Mesendoderm (in vitro differentiated cells): ENCODE measurements around the gene OR52A5.
A peak's percentile ranks its signal among the peaks of the same experiment; 100 is the strongest.

Source experiments
- DNase-seq: peaks from one replicate; pipeline ENCODE4 v3.0.0; 2013
- H2AK5ac ChIP-seq: 2 replicates; pipeline ENCODE4 v1.6.1; 2013; ENCODE audit warnings: low read length, inconsistent platforms
- H2BK120ac ChIP-seq: 2 replicates; pipeline ENCODE4 v1.6.1; 2013; ENCODE audit warnings: low read depth, mild to moderate bottlenecking, low read length, moderate library complexity, mixed read lengths
- H2BK15ac ChIP-seq: replicated peaks from 2 replicates; pipeline ENCODE4 v1.6.1; 2013; ENCODE audit warnings: low read depth, mild to moderate bottlenecking, moderate library complexity
- H2BK5ac ChIP-seq: 2 replicates; pipeline ENCODE4 v1.6.1; 2013; ENCODE audit warnings: low read length, inconsistent platforms
- H3K18ac ChIP-seq: 2 replicates; pipeline ENCODE4 v1.6.1; 2013; ENCODE audit warnings: mild to moderate bottlenecking, low read length, mixed read lengths
- H3K23ac ChIP-seq: one replicate; pipeline ENCODE4 v1.6.1; 2013; ENCODE audit warnings: low read length
- H3K27ac ChIP-seq: 2 replicates; pipeline ENCODE4 v1.5.1; 2013; ENCODE audit warnings: low read depth, mild to moderate bottlenecking, inconsistent platforms, low read length, moderate library complexity
- H3K27me3 ChIP-seq: 2 replicates; pipeline ENCODE4 v1.6.1; 2013; ENCODE audit warnings: low read length, control low read depth, mild to moderate bottlenecking, inconsistent platforms; ENCODE audit not compliant: insufficient read depth, poor library complexity
- H3K36me3 ChIP-seq: 2 replicates; pipeline ENCODE4 v1.6.1; 2013; ENCODE audit warnings: low read length, inconsistent platforms; ENCODE audit not compliant: control insufficient read depth, insufficient read depth
- H3K4ac ChIP-seq: one replicate; pipeline ENCODE4 v1.6.1; 2013; ENCODE audit warnings: low read depth, mild to moderate bottlenecking, low read length, moderate library complexity
- H3K4me1 ChIP-seq: 2 replicates; pipeline ENCODE4 v1.6.1; 2013; ENCODE audit warnings: low read depth, low read length, inconsistent platforms; ENCODE audit not compliant: control insufficient read depth
- H3K4me2 ChIP-seq: 2 replicates; pipeline ENCODE4 v1.6.1; 2013; ENCODE audit warnings: low read length
- H3K4me3 ChIP-seq: 2 replicates; pipeline ENCODE4 v1.5.1; 2013; ENCODE audit warnings: mild to moderate bottlenecking, low read length
- H3K56ac ChIP-seq: one replicate; pipeline ENCODE4 v1.6.1; 2013; ENCODE audit warnings: low read length
- H3K79me1 ChIP-seq: 2 replicates; pipeline ENCODE4 v1.6.1; 2013; ENCODE audit warnings: low read length, inconsistent platforms
- H3K79me2 ChIP-seq: 2 replicates; pipeline ENCODE4 v1.6.1; 2013; ENCODE audit warnings: mild to moderate bottlenecking, low read length; ENCODE audit not compliant: control insufficient read depth, insufficient read depth
- H3K9ac ChIP-seq: 2 replicates; pipeline ENCODE4 v1.6.1; 2013; ENCODE audit warnings: low read length, inconsistent platforms
- H4K5ac ChIP-seq: one replicate; pipeline ENCODE4 v1.6.1; 2013; ENCODE audit warnings: low read length
- H4K8ac ChIP-seq: one replicate; pipeline ENCODE4 v1.6.1; 2013; ENCODE audit warnings: low read depth, mild to moderate bottlenecking, control low read depth, low read length, moderate library complexity
- WGBS: extraction: QIAGEN DNeasy Blood & Tissue Kit; methylation state at CpG from one replicate; pipeline ENCODE4 v1.1.7; 2013; ENCODE audit warnings: low lambda C conversion rate, missing lambda C conversion rate; ENCODE audit not compliant: insufficient coverage; ENCODE audit errors: extremely low coverage; 5-methylcytosine and 5-hydroxymethylcytosine counted together

The OR52A5 gene

GRCh38 chr11:5124891-5125620, 13.1 kb downstream of the OR52A5 start:
- Histone ChIP-seq H4K8ac (no peak overlapping the region), H3K4me3 (no peak overlapping the region), H3K79me2 (no peaks in the 10 kb centered on the region), H3K27ac (no peak overlapping the region), H2BK120ac (no peak overlapping the region), H2BK5ac (no peak overlapping the region), H2BK15ac (peak overlapping the region; percentile 36), H3K4me1 (no peaks in the 10 kb centered on the region), H3K4ac (no peak overlapping the region), H3K9ac (no peak overlapping the region), H3K18ac (no peak overlapping the region), H3K4me2 (no peak overlapping the region), H3K56ac (peak overlapping the region; percentile 15), H2AK5ac (no peak overlapping the region), H3K23ac (no peak overlapping the region), H3K36me3 (no peaks in the 10 kb centered on the region), H4K5ac (no peak overlapping the region), H3K27me3 (no peaks in the 10 kb centered on the region), H3K79me1 (no peaks in the 10 kb centered on the region)
- no peak for DNase-seq
- WGBS: no CpG with 5 or more reads among the region's 4 CpGs

GRCh38 chr11:5123802-5124521, 14.2 kb downstream of the OR52A5 start:
- H3K18ac ChIP-seq: no peak overlapping the region
- no peak overlapping the region for H3K4me3 ChIP-seq
- H4K5ac ChIP-seq: no peak overlapping the region
- H2BK5ac ChIP-seq: peak overlapping the region; percentile 8
- no peak overlapping the region for H2BK15ac ChIP-seq
- no peak overlapping the region for H3K4me2 ChIP-seq
- no peak overlapping the region for H2AK5ac ChIP-seq
- H3K79me1 ChIP-seq: no peaks in the 10 kb centered on the region
- no peak overlapping the region for H3K23ac ChIP-seq
- no CpG with 5 or more reads among the region's 4 CpGs for WGBS
- H3K27ac ChIP-seq: no peak overlapping the region
- H3K79me2 ChIP-seq: no peaks in the 10 kb centered on the region
- no peaks in the 10 kb centered on the region for H3K36me3 ChIP-seq
- H3K4me1 ChIP-seq: no peaks in the 10 kb centered on the region
- no peak overlapping the region for H3K4ac ChIP-seq
- H3K27me3 ChIP-seq: no peaks in the 10 kb centered on the region
- H3K56ac ChIP-seq: peak overlapping the region; percentile 52
- peak; percentile 89 for DNase-seq
- H3K9ac ChIP-seq: no peak overlapping the region
- no peak overlapping the region for H2BK120ac ChIP-seq
- no peak overlapping the region for H4K8ac ChIP-seq

GRCh38 chr11:5118893-5119292, 19.3 kb downstream of the OR52A5 start:
- no peaks in the 10 kb centered on the region for H3K79me1 ChIP-seq
- H3K4me3 ChIP-seq: no peak overlapping the region
- no peak overlapping the region for H3K9ac ChIP-seq
- H2BK120ac ChIP-seq: no peak overlapping the region
- no peak overlapping the region for H2BK5ac ChIP-seq
- H3K27ac ChIP-seq: no peak overlapping the region
- no peak overlapping the region for H3K56ac ChIP-seq
- H4K5ac ChIP-seq: no peak overlapping the region
- no peaks in the 10 kb centered on the region for H3K36me3 ChIP-seq
- 100% methylated on average over 1 of the region's 1 CpG for WGBS
- H2AK5ac ChIP-seq: no peak overlapping the region
- H3K4me2 ChIP-seq: no peak overlapping the region
- no peak overlapping the region for H3K4ac ChIP-seq
- no peak for DNase-seq
- no peak overlapping the region for H3K23ac ChIP-seq
- no peaks in the 10 kb centered on the region for H3K27me3 ChIP-seq
- no peaks in the 10 kb centered on the region for H3K4me1 ChIP-seq
- no peaks in the 10 kb centered on the region for H3K79me2 ChIP-seq
- no peak overlapping the region for H4K8ac ChIP-seq
- no peak overlapping the region for H3K18ac ChIP-seq
- H2BK15ac ChIP-seq: no peak overlapping the region

- no peak overlapping the region for H4K5ac ChIP-seq
These were observed 20.6 kb downstream of the OR52A5 start for GRCh38 chr11:5117588-5117987.

GRCh38 chr11:5115339-5115738, 22.8 kb downstream of the OR52A5 start:
- no peak overlapping the region for H3K23ac ChIP-seq

More at GRCh38 chr11:5117588-5117987, 20.6 kb downstream of the OR52A5 start:
- Histone ChIP-seq H3K79me1 (no peaks in the 10 kb centered on the region), H3K79me2 (no peaks in the 10 kb centered on the region), H3K27me3 (no peaks in the 10 kb centered on the region), H3K9ac (no peak overlapping the region), H2BK120ac (no peak overlapping the region), H3K4ac (no peak overlapping the region), H3K4me2 (no peak overlapping the region), H3K36me3 (no peaks in the 10 kb centered on the region), H3K23ac (no peak overlapping the region), H3K27ac (no peak overlapping the region), H4K8ac (no peak overlapping the region), H3K4me1 (no peaks in the 10 kb centered on the region), H3K18ac (no peak overlapping the region), H2BK5ac (no peak overlapping the region), H3K56ac (no peak overlapping the region), H3K4me3 (no peak overlapping the region), H2AK5ac (no peak overlapping the region), H2BK15ac (no peak overlapping the region)
- DNase-seq: no peak

More at GRCh38 chr11:5115339-5115738, 22.8 kb downstream of the OR52A5 start:
- Histone ChIP-seq H2BK120ac (no peak overlapping the region), H3K4ac (no peak overlapping the region), H3K4me1 (no peaks in the 10 kb centered on the region), H3K56ac (no peak overlapping the region), H3K9ac (no peak overlapping the region), H3K18ac (no peak overlapping the region), H3K27ac (no peak overlapping the region), H3K4me2 (no peak overlapping the region), H3K36me3 (no peaks in the 10 kb centered on the region), H2AK5ac (no peak overlapping the region), H3K79me2 (no peaks in the 10 kb centered on the region), H4K8ac (no peak overlapping the region), H3K27me3 (no peaks in the 10 kb centered on the region), H2BK15ac (no peak overlapping the region), H3K79me1 (no peaks in the 10 kb centered on the region), H4K5ac (no peak overlapping the region), H3K4me3 (no peak overlapping the region), H2BK5ac (no peak overlapping the region)
- no peak for DNase-seq
- WGBS: no CpG with 5 or more reads among the region's 3 CpGs
